ENCODE measurements around the gene GAS6.

- TF ChIP-seq, protein P1, sequence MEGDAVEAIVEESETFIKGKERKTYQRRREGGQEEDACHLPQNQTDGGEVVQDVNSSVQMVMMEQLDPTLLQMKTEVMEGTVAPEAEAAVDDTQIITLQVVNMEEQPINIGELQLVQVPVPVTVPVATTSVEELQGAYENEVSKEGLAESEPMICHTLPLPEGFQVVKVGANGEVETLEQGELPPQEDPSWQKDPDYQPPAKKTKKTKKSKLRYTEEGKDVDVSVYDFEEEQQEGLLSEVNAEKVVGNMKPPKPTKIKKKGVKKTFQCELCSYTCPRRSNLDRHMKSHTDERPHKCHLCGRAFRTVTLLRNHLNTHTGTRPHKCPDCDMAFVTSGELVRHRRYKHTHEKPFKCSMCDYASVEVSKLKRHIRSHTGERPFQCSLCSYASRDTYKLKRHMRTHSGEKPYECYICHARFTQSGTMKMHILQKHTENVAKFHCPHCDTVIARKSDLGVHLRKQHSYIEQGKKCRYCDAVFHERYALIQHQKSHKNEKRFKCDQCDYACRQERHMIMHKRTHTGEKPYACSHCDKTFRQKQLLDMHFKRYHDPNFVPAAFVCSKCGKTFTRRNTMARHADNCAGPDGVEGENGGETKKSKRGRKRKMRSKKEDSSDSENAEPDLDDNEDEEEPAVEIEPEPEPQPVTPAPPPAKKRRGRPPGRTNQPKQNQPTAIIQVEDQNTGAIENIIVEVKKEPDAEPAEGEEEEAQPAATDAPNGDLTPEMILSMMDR (IDR thresholded peaks at IDR 0.05; ENCODE audit: insufficient read depth, low read length, poor library complexity, severe bottlenecking) = no peak
- TF ChIP-seq EZH2phosphoT487 (conservative IDR thresholded peaks at IDR 0.05; ENCODE audit: low read length) = no peak
These were observed 38.0 kb downstream of the GAS6 start for GRCh38 chr13:113825841-113826240.

Data from SU-DHL-6 (cell line).